Prostate gland (tissue), 2 donors: Measurements from ENCODE around the gene FCHSD2. TPM values are rescaled to one million over a fixed set of nuclear protein-coding genes. Genes with fewer than 3 reads are reported as not detected.
"Not testable (repeated sequence)": the region's sequence is repeated elsewhere in the genome, so short reads cannot be mapped to it uniquely, and the experiment has no call there.

Experiments
- DNase-seq: peaks from one replicate; pipeline ENCODE4 v3.0.0-alpha.2; 2019; ENCODE audit warnings: low spot score
- H3K27ac ChIP-seq, 2 donors: fragments of 200-600 bp; sonication (generic); 2 replicates each; pipeline ENCODE4 v1.5.1; 2017 to 2019
- H3K27me3 ChIP-seq: fragments of 200-600 bp; sonication (generic); replicated peaks from 2 replicates; pipeline ENCODE4 v1.5.1; 2019; ENCODE audit not compliant: insufficient read depth
- H3K36me3 ChIP-seq, 2 donors: fragments of 200-600 bp; sonication (generic); 1 replicate in 1 of 2; 2 replicates in 1 of 2; pipeline versions ENCODE4 v1.5.1 to v1.8.1; 2017 to 2019
- H3K4me1 ChIP-seq: fragments of 200-600 bp; sonication (generic); replicated peaks from 2 replicates; pipeline ENCODE4 v1.5.1; 2019
- H3K4me3 ChIP-seq, 2 donors: fragments of 200-600 bp; sonication (generic); 2 replicates each; pipeline ENCODE4 v1.5.1; 2017 to 2019
- H3K9me3 ChIP-seq: fragments of 200-600 bp; sonication (generic); 2 replicates; pipeline ENCODE4 v1.5.1; 2017
- POLR2A ChIP-seq: fragments of 450-650 bp; IDR thresholded peaks from one replicate; pipeline ENCODE4 v1.6.1; 2016; ENCODE audit warnings: antibody characterized with exemption, mild to moderate bottlenecking
- POLR2AphosphoS5 ChIP-seq: sonication (generic); formaldehyde crosslinking; IDR thresholded peaks from one replicate; pipeline ENCODE4 v1.6.1; 2017; ENCODE audit warnings: antibody characterized with exemption
- WGBS: methylation state at CpG from one replicate; pipeline ENCODE4 v1.1.5; 2018; 5-methylcytosine and 5-hydroxymethylcytosine counted together
- intact Hi-C: fragments of 100-400 bp; cut with DNase I; formaldehyde crosslinking; loops from one replicate; pipeline ENCODE4 v1.14.2; 2022
- total RNA-seq, 2 donors: library from RNA; depleted of rRNA; stranded (reverse); fragments of >200 nt; gene quantifications; one replicate each; pipeline ENCODE4 v1.1.0, GENCODE V29; 2016
- TF ChIP-seq, protein P1 (sequence below), 4 experiments: fragments of 200-600 bp in 2 of 4; fragments of 450-650 bp in 2 of 4; sonication (generic) in 2 of 4; IDR thresholded peaks; 1 replicate in 3 of 4; 2 replicates in 1 of 4; pipeline ENCODE4 v1.5.1; 2016 to 2019; ENCODE audit warnings: antibody characterized with exemption in 4 of 4, mild to moderate bottlenecking in 2 of 4, moderate library complexity in 2 of 4

FCHSD2 gene
- total RNA-seq, 2 donors from 2014 or later: 9.9 to 45.3 TPM

DNA sequence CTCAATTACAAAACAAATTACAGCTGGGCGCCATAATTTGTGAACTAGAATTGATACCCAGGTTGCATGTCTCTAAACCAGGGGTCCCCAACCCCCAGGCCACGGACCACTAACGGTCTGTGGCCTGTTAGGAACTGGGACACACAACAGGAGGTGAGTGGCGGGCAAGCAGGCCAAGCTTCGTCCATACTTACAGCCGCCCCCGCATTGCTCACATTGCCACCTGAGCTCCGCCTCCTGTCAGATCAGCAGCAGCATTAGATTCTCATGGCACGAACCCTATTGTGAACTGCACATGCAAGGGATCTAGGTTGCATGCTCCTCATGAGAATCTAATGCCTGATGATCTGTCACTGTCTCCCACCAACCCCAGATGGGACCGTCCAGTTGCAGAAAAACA, 12.9 kb downstream of the FCHSD2 start:
- H3K27ac ChIP-seq: no peak overlapping the region
- H3K36me3 ChIP-seq: no peaks in the 10 kb centered on the region
- no peak for TF ChIP-seq POLR2AphosphoS5
- TF ChIP-seq POLR2A: no peak
- TF ChIP-seq, protein P1, sequence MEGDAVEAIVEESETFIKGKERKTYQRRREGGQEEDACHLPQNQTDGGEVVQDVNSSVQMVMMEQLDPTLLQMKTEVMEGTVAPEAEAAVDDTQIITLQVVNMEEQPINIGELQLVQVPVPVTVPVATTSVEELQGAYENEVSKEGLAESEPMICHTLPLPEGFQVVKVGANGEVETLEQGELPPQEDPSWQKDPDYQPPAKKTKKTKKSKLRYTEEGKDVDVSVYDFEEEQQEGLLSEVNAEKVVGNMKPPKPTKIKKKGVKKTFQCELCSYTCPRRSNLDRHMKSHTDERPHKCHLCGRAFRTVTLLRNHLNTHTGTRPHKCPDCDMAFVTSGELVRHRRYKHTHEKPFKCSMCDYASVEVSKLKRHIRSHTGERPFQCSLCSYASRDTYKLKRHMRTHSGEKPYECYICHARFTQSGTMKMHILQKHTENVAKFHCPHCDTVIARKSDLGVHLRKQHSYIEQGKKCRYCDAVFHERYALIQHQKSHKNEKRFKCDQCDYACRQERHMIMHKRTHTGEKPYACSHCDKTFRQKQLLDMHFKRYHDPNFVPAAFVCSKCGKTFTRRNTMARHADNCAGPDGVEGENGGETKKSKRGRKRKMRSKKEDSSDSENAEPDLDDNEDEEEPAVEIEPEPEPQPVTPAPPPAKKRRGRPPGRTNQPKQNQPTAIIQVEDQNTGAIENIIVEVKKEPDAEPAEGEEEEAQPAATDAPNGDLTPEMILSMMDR (IDR thresholded peaks at IDR 0.05): no peak
- H3K27me3 ChIP-seq: no peaks in the 10 kb centered on the region
- WGBS: 96% methylated on average over 10 of the region's 10 CpGs
- H3K4me3 ChIP-seq: no peak overlapping the region
- H3K9me3 ChIP-seq: no peaks in the 10 kb centered on the region
- no peaks in the 10 kb centered on the region for H3K4me1 ChIP-seq
- no peak for DNase-seq
- intact Hi-C loops: no loop called here

DNA sequence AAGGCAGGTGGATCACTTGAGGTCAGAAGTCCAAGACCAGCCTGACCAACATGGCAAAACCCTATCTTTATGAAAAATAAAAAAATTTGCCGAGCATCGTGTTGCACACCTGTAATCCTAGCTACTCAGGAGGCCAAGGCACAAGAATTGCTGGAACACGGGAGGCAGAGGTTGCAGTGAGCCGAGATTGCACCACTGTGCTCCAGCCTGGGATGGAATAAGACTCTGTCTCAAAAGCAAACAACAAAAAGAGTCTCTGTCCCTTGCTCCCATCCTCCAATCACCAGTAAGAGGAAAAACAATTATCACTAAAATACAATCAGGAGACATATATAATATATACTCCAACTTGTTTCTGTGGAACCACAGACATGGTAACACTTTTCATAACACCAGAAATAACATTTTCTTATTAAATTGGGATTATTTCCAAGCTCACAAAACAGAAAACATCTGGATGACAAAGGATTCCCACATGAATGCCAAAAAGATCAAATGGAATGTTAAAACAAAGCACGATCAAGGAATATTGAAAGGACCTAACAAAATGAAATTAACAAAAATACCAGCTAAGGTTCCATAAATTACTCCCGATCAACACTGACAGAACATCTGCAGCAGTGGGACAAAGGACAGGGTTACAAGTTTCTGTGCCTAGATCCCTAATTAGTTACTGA, 15.2 kb downstream of the FCHSD2 start:
- intact Hi-C loops: no loop called here
- TF ChIP-seq, protein P1 (IDR thresholded peaks at IDR 0.05): no peak
- TF ChIP-seq POLR2A (no peak), POLR2AphosphoS5 (no peak)
- no peaks in the 10 kb centered on the region for H3K36me3 ChIP-seq

DNA sequence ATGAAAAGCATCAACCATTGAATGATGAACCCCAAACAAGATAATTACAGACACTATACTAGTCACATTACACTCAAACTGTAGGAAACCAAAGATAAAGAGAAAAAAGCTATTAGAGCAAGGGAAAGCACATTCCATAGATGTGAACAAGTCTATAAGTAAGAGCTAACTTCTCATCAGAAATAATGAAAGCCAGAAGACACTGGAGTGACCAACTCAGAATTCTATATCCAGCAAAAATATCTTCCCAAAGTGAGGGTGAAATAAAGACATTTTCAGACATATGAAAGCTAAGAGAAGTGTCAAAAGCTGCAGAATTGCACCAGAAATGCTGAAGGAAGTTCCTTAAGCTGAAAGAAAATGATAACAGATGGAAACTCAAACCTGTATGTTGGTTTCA, 17.3 kb downstream of the FCHSD2 start:
- no peak overlapping the region for H3K4me3 ChIP-seq
- H3K27me3 ChIP-seq: no peaks in the 10 kb centered on the region
- no peaks in the 10 kb centered on the region for H3K9me3 ChIP-seq
- DNase-seq: no peak
- H3K27ac ChIP-seq: no peak overlapping the region
- no peaks in the 10 kb centered on the region for H3K4me1 ChIP-seq
- TF ChIP-seq, protein P1 (IDR thresholded peaks at IDR 0.05): no peak
- no peak for TF ChIP-seq POLR2AphosphoS5
- TF ChIP-seq POLR2A: no peak
- H3K36me3 ChIP-seq: no peaks in the 10 kb centered on the region
- intact Hi-C loops: no loop called here

More for the DNA sequence above, 15.2 kb downstream of the FCHSD2 start:
- no peak for DNase-seq
- Histone ChIP-seq H3K27me3 (no peaks in the 10 kb centered on the region), H3K4me1 (no peaks in the 10 kb centered on the region), H3K9me3 (no peaks in the 10 kb centered on the region), H3K4me3 (no peak overlapping the region), H3K27ac (no peak overlapping the region)
- WGBS: 66% methylated on average over 6 of the region's 6 CpGs

DNA sequence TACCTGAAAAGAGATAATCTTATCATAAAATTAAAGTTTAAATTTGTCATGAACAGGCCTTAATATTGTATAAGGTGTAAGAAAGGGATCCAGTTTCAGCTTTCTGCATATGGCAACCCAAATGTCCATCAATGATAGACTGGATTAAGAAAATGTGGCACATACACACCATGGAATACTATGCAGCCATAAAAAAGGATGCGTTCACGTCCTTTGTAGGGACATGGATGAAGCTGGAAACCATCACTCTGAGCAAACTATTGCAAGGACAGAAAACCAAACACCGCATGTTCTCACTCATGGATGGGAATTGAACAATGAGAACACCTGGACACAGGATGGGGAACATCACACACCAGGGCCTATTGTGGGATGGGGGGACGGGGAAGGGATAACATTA, 18.2 kb downstream of the FCHSD2 start:
- WGBS: 97% methylated on average over 4 of the region's 4 CpGs
- H3K27me3 ChIP-seq, H3K4me3 ChIP-seq, DNase-seq, H3K4me1 ChIP-seq, H3K27ac ChIP-seq, H3K9me3 ChIP-seq, intact Hi-C loops, H3K36me3 ChIP-seq: not testable (repeated sequence)

DNA sequence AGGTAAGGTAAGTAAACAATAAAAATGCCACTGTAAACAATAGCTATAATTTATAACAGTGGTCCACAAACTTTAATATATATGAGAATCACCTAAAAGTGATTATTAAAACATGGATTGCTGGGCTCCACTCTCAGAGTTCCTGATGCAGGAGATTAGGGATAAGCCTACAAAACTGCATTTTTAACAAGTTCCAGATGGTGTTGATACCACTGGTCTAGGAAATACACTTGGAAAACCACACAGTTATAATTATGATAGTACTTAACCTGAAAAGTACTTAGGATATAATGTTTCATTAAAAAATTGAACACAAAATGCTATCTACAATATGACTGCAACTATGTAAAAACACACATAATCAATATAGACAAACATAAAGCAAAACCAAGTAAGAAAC, 20.4 kb downstream of the FCHSD2 start:
- no peaks in the 10 kb centered on the region for H3K27me3 ChIP-seq
- no peak overlapping the region for H3K4me3 ChIP-seq
- H3K36me3 ChIP-seq: no peaks in the 10 kb centered on the region
- no peaks in the 10 kb centered on the region for H3K4me1 ChIP-seq
- no peaks in the 10 kb centered on the region for H3K9me3 ChIP-seq
- H3K27ac ChIP-seq: no peak overlapping the region
- DNase-seq: no peak
- TF ChIP-seq POLR2A: no peak
- TF ChIP-seq, protein P1 (IDR thresholded peaks at IDR 0.05): no peak
- no peak for TF ChIP-seq POLR2AphosphoS5
- intact Hi-C loops: no loop called here
